Measurements from ENCODE around the gene SNX5.

The SNX5 gene

GRCh38 chr20:17940224-17940971 lies 28.2 kb downstream of the SNX5 start:
- DNase-seq = no peak

GRCh38 chr20:17939622-17940223 lies 28.9 kb downstream of the SNX5 start:
- DNase-seq = no peak

- DNase-seq = peak; percentile 69
Observed at GRCh38 chr20:17938871-17939619, 29.5 kb downstream of the SNX5 start.

DNA sequence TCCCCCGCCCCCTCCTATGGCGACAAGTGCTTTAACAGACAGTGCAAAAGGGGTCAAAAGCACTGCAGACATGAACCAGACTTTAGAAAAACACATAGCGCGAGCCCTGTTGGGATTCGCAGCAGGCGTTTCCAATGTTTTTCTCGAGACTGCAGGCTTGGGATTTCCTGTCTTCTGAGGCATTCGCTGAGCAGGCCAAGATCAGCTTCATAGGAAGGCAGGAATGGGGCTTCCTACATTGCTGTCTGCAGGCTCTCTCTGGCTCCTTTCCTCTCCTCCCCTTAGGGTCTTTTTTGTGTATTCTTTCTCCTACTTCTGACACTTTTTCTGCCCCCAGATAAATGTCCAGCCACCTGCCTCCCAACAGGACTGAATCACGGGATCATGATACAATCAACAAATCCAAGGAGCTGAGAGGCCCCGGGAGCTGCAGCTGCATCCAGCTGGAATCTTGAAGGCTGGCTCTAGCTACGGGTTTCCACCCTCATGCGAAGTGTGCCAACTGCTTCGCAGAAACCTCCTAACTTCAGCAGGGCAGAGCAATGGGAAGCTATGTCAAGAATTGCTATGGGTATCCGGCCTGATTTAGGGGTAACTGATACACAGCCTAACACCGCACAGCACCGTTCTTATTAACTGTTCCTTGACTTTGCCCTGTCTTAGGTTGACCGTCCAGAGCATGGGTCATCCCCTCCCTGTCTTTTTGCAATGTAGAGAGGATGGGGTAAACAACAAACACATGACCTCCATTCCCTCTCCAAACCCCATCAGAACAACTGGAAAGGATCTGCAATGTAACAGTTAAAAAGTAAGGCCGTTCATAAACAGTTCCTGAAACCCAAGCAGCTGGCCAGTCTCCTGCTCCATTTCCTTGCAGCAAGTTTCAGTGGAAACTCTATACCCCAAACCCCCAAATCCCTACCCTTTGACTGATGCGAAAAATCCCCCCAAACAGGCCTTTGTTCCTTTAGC lies 31.5 kb downstream of the SNX5 start:
- DNase-seq = peak; percentile 87

GRCh38 chr20:17936286-17936760 lies 32.3 kb downstream of the SNX5 start:
- DNase-seq = peak; percentile 64

GRCh38 chr20:17935761-17936160 lies 32.8 kb downstream of the SNX5 start:
- peak; percentile 44 for DNase-seq

DNA sequence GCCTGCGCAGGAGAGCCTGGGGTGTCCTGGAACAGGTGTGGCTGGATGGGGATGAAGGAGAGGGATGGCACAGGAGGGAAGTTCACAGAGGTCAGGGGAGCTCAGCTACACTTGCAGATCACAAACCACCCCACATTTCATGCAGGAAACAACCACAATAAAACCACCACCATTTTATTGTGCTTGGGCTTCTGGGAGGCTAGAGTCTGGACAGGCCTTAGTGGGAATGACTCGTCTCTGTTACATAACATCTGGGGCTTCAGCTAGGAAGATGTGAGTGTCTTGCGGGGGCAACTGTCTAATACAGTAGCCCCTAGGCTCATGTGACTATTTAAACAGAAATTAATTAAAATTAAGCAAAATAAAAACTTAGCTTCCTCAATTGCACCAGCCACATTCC lies 33.4 kb downstream of the SNX5 start:
- DNase-seq = no peak

DNA sequence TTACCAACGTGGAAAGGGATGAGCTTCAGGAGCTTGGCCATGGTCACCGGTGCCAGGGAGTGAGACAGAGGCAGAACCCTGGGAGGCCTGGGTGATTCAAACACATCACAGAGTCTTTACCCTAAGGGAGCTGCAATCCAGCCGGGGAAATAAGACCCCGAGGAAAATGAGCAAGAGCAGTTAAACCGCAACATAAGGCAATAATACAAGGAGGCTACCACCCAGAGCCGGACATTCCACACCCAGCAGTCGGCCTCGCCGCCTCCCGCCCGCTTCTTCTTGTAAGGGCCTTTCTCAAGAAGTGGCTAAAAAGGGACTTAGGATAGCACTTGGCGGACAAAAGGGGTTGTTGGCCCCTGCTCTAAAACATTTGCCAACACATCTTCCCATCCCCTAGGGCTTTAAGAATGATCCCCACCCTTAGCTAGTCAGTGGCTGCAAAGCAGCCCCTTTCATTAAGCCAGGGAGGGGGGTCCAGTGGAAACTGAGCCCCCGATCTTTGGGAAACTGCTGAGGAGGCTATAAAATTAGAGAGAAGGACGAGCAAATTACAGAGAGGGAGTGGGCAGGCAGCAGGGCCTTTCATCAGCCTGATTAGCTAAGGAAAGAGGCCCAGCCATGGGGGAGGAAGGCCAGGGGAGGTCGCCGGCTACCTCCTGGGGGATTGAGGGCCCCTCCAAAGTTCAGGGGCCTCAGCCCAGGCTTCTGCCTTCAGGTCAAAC lies 34.3 kb downstream of the SNX5 start:
- peak; percentile 88 for DNase-seq

DNA sequence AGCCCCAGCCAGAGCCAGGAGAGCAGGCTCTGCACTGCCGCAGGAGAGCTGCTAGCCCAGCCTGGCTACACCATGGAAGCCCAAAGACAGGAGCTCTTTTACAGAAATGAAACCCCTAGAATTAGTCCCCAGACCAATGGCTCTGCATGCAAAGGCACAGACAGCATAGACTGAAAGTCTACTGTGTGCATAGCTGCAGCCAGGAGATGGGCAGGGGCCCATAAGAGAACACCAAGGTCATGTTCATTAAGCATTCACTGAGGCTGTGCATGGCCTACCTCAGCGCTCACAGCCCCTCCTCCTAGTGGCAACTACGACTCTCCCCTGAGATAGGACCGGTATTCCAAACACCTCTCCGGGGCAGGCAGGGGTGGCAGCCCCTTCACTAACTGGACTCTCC lies 34.9 kb downstream of the SNX5 start:
- no peak for DNase-seq

GRCh38 chr20:17933121-17933520 lies 35.5 kb downstream of the SNX5 start:
- no peak for DNase-seq

DNA sequence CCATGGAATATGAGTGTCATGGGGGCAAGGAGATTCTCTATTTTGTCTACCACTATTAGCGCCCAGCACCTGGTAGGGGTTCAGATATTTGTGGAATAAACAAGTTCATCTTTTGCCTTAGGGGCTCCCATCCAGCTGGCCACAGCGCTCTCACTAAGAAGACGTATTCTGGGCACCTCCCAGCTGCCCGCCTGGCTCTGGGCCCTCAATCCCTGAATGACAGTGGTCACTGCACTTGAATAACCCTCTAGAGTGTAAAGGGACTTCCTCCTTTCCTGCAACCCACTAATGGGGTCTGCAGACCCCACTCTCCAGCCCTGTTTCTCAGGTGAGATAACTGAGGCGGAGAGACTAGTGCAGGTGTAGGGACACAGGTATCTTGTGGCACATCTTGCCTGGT lies 36.2 kb downstream of the SNX5 start:
- no peak for DNase-seq

DNA sequence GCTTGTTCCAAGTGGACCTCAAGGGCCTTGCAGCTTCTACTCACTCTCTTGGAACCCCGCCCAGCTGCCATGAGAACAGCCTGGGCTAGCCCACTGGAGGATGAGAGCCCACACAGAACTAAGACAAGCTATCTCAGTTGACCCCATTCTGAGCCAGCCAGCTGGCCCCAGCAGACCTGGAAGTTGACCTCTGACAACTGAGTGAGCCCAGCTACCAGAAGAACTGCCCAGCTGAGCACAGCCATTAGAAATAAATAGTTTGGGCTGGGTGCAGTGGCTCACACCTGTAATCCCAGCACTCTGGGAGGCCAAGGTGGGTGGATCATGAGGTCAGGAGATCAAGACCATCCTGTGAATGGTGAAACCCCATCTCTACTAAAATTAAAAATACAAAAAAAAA lies 37.1 kb downstream of the SNX5 start:
- DNase-seq = no peak

DNA sequence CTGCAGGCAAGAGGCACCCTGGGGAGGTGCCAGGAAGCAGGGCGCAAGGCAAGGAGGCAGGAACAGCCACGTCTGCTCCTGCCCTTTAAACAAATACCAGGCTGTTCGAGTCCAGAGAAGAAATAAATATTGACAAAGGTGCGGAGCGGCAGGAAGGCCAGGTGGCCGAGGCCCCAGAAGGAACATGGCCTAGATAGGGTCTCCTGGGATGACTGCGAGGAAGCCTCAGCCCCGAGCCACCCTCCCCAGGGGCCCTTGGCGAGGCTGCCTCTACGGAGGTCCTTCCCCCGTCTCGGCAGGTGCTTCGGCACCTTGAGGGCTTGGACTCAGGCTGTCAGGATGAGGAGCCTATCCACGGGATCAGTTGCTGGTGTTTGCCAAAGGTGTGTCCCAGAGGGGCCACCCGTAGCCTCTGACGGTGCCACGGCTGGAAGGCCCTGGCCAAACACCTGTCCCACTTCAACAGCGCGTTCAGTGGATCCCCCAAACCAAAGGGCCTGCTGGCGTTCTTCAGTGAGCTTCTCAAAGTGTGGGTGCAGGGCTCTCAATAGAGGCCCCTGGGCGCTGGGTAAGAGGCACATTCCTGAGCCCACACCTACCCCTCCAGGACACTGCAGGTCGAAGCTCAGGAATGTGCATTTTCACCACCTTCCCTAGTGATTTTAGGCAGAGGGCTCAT lies 39.8 kb downstream of the SNX5 start:
- no peak for DNase-seq

DNA sequence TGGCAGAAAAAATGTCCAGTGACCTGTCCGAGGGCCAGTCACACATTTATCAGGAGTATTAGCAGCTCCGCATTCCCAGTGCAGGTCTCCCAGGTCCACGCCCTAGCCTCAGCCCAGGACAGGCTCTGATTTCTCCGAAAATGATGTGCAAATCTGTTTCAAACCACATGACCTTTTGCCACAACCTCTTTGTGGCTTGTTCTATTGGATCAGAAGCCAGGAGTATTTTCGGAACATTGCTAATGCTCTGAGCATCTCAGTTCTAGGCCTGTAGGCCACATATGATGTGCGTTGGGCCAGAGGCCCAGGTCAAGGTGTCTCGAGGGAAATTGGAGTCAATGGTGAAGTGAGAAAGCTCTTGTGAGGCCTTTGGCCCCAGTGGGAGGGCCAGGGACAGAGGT lies 40.4 kb downstream of the SNX5 start:
- no peak for DNase-seq

GRCh38 chr20:17925940-17926300 lies 42.7 kb downstream of the SNX5 start:
- DNase-seq = no peak

- peak; percentile 78 for DNase-seq
Observed at GRCh38 chr20:17925141-17925939, 43.3 kb downstream of the SNX5 start.

GRCh38 chr20:17921774-17922173 lies 46.8 kb downstream of the SNX5 start:
- no peak for DNase-seq

DNA sequence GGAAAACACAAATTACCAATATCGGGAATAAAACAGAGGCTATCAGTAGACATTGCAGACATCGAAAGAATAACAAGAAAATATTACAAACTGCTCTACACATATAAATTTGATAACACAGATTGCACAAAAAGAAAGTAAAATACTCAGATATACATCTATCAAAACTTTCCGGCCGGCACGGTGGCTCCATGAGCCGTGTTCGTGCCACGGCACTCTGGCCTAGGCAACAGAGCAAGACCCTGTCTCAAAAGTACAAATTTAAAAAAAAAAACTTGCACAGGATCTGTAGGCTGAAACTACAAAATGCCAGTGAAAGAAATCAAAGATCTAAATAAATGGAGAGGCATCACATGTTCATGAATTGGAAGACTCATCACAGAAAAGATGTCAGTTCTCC lies 49.4 kb downstream of the SNX5 start:
- DNase-seq = no peak

DNA sequence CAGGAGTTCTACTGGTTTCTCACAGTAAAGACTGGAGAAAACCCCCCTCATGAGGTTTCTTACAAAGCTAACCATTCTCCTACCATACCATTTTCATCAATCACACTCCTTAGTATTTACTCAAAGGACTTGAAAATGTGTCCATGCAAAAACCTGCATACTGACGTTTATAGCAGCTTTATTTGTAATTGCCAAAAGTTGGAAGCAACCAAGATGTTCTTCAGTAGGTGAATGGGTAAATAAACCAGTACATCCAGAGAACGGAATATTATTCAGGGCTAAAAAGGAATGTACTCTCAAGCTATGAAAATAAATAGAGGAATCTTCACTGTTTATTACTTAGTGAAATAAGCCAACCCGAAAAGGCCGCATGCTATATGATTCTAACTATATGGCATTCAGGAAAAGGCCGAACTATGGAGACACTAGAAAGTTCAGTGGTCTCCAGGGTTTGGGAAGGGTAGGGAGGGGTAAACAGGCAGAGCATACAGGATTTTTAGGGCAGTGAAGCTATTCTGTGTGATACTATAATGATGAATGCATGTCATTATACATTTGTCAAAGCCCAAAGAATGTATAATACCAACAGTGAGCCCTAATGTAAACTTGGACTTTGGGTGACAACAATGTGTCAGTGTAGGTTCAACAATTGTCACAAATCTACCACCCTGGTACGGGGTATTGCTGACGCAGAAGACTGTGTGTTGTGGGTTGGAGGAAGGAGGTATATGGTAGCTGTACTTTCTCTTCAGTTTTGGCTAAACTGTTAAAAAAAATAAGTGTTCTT lies 50.6 kb downstream of the SNX5 start:
- DNase-seq = no peak
